KBM-7 (cell line): ENCODE results near the gene CLCN3.

Source experiments
- DNase-seq: peaks from one replicate; pipeline ENCODE4 v3.0.0-alpha.2; 2015
- in situ Hi-C: fragments of 300-500 bp; cut with MboI; formaldehyde crosslinking; loops from 2 replicates; pipeline ENCODE4 v1.14.3; 2020; ENCODE audit warnings: low sequenced_read_pairs, low pct_unique_long_range_greater_than_20kb, mixed read lengths

CLCN3 gene

DNA sequence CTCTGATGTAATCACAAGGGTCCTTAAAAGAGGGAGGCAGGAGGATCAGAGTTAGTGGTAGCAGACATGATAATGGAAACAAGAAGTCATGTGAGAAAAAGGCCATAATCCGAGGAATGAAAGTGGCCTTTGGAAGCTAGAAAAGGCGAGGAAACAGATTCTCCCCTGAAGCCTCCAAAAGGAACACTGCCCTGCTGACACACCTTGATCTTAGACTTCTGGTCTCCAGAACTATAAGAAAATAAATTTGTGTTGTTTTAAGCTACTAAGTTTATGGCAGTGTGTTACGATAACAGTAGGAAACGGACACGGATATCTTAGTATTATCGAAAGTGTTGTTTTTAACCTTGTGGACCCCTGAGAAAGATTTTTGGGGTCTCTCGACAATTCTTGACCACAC is 24.4 kb downstream of the CLCN3 start:
- in situ Hi-C loops = loop anchor here (25.0 kb wide), 1 partner anchor 392 kb away; the partner anchor contains the start of gene MFAP3L

DNA sequence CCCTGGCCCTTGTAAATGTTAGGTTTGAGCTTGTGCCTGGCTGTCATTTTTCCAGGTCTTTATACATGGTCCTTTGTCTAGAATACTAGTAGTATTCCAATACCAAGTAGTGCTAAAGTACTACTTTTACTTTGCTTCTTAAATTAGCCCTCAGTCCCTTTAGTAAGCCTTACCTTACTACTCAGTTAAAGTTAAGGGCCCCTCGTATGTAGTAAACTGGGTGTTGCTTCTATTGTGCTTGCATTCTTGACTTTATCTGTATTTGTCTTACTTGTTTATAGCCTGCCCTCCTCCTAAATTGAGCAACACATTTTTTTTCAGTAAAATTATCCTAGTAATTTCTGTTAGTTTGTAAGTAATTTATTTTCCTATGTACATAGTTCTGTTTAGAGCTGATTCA is 25.2 kb downstream of the CLCN3 start:
- DNase-seq = no peak
- in situ Hi-C loops = loop anchor here (25.0 kb wide), 1 partner anchor 392 kb away; the partner anchor contains the start of gene MFAP3L

More for the DNA sequence above, 24.4 kb downstream of the CLCN3 start:
- DNase-seq = no peak

DNA sequence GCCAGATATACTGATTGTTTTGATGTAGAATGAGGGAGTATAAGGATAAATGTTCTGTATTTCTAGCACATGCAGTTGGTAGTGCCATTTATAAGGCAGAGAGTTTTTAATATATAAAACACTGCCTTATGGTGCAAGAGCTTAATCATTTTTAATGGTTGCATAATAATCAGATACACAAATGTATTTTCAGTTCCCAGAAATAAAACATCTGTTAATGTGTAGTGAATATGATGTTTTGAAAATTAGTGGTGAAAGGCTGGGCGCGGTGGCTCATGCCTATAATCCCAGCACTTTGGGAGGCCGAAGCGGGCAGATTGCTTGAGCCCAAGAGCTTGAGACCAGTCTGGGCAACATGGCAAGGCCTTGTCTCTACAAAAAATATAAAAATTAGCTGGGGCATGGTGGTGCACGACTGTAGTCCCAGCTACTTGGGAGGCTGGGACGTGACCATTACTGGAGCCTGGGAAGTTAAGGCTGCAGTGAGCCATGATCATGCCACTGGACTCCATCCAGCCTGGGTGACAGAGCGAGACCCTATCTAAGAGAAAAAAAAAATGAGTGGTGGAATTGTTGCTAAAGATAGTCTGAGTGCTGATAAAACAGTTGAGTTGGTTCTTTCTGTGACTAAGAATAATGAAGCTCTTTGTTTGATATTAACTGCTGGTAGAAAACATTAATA is 29.3 kb downstream of the CLCN3 start:
- in situ Hi-C loops = loop anchor here (25.0 kb wide), 1 partner anchor 388 kb away; the partner anchor contains the start of gene MFAP3L
- no peak for DNase-seq

DNA sequence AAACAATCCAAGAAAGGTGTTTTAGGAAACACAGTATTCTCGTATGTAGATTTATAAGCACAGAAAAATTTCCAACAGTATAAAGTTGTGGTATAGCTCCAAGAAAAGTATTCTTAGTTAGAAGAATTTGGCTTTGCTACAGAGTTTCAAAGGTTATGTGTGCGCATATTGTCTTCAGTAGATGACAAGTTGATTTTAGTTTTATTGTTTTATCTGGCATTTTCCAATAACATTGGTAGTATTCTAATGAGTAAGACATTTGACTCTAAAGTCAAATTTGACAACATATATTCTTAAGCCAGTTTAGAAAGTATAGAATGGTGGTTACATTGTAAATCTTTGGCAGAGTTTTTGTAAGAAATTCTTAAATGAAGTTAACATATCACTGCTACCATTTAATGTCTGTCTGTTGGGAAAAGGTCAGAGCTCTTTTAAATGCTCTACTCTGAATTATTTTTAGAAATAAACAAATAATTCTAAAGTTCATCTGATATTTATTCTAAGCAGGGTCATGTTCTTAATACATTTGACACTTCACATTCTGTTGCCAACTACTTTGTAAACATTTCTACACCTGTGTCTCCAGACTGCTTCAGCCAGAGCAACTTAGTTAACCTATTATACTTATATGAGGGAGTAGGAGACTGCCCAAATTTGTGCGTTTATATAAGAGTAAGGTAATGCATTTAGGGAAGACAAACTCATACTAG is 30.0 kb downstream of the CLCN3 start:
- DNase-seq = no peak
- in situ Hi-C loops = no loop called here

DNA sequence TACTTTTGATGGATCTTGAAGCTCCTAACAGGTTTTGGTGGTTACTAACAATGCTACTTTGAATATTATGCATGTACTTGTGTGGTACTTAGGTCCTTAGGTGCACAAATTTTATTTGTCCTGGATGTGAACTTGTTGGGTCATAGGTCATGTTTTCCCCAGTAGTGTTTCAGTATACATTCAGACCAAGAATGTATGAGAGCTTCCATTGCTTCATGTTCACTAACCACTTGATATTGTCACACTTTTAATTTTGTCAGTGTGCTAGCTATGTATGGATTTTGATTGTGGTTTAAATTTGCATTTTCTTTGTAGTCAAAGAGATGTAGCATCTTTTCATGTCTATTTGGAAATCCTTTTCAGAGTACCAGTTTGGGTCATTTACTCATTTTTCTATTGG is 32.2 kb downstream of the CLCN3 start:
- no peak for DNase-seq
- in situ Hi-C loops = no loop called here

DNA sequence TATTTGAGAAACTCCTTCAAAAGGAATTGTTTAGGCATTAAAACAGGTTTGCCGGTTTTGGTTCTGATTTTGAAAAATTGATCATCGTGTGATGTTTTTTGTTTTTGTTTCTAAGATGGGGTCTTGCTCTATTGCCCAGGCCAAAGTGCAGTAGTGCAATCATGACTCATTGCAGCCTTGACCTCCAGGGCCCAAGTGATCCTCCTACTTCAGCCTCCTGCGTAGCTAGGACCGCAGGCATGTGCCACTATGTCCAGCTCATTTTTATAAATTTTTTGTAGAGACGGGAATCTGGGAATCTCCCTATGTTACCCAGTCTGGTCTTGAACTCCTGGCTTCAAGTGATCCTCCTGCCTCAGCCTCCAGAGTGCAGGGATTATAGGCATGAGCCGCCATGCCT is 35.0 kb downstream of the CLCN3 start:
- in situ Hi-C loops = no loop called here
- DNase-seq = no peak

DNA sequence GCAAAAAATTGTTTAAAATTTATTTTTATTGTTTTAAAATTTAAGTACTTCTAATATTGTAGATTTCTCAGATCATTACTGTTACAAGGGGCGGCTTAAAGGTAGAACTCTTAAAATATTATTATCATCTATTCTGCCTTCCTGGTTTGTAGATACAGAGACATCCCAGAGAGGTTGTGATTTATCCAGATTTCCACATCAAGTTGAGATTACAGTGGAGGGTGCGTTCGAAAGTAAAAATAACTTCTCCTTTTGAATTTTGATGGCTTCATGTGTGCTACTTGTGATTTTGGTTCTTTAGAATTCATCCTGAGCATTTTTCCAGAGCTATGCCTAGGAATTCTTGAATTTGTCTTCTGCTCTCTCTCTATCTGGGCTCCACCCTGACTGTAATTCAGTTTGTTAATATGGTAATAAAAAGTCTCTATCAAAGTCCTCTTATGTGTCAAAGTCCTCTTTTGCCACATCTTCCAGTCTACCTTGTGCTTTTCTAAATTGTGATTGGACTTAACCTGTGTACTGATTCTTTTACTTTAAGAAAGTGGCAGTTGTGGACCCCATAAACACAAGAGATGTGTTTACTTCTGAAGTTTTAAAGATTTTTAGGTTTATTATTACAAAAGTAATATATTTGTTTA is 37.2 kb downstream of the CLCN3 start:
- DNase-seq = no peak

DNA sequence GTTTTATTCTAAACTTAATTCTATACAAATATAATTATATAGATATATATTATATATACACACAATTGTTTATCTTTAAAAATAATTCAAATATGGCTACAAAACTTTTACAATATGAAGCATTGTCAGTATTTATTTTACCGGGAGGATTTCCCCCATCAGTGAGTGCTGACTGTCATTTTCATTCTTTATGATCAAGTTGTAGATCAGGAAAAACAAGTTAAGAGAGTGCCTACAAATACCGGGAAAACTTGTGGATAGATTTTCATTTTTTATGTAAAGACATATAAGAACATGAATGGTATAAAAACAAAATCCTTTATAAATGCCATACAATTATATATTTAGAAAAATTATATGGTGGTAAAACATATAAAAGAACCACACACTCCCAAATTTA is 37.8 kb downstream of the CLCN3 start:
- in situ Hi-C loops = no loop called here
- DNase-seq = no peak

More for the DNA sequence above, 37.2 kb downstream of the CLCN3 start:
- in situ Hi-C loops = no loop called here

DNA sequence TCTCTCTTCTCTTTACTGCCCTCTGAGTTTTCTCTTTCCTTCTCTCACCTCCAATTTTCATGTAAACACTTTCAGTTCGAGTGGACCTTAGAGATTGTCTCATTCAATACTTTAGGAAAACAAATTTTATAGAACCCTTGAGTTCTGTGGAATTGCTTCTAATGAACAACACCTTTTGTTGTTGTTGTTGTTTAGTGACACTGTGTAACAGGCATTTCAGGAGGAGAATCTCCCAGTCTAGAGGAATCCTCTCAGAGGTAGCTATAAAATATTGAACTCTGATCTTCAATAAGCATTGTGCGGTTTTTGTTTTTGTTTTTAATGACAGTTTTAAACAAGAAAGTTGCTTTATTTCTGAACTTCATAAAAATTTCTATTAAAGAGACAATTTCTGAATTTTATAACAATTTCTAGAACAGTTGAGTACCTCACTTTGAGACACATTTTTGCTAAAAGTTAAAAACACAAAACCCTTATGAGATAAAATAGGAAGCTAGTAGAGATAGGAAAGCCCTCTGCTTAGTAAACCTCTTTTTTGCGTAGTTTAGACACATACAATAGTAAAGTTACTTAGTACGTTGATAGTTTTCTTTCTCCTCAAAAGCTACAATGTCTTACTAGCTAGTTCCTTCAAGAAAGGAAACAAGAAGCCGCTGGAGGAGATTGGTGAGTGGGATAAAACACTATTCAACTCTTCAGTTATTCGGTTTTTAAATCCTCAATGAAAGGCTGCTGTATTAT is 38.8 kb downstream of the CLCN3 start:
- in situ Hi-C loops = no loop called here
- no peak for DNase-seq

DNA sequence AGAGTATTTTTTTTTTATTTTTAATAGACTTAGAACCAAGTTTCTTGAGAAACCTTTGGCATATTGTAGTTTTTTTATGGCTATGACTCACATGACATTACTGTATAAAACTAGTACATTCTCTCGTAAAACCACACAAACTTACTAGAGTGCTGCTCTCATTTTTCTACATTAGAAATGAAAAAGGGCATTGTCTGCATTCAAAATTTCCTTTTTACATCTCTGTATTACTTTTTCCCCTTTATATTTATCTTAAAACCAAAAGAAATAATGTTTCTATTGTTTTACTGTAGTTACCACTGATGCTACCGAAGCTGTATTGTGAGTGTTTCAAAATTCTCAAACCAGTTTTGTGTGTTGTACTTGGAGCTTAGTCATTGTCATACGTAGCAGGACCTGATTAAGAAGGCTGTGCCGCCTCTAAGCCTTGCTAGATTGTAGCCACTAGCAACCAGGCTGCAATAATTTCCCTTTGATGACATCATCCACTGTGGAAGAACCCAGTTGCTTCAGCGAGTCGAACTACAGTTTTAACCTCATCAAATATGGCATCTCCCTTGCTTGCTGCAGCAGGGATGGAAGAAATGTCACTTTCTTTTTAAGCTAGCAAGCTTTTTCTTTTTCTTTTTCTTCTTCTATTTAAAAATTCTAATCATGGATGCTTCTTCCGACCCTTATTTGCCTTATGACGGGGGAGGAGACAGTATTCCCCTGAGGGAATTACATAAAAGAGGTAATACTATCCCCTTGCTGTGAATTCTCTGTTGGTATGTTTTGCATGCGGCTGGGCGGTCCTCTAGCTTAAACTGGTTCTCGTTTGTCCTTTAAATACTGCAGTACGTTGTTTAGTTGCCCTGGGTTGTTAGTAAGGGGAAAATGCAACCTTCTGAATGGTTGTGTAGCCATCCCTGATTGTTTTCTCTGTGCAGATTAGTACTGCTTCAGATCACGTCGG is 39.6 kb downstream of the CLCN3 start:
- peak; percentile 74 for DNase-seq
- in situ Hi-C loops = no loop called here

DNA sequence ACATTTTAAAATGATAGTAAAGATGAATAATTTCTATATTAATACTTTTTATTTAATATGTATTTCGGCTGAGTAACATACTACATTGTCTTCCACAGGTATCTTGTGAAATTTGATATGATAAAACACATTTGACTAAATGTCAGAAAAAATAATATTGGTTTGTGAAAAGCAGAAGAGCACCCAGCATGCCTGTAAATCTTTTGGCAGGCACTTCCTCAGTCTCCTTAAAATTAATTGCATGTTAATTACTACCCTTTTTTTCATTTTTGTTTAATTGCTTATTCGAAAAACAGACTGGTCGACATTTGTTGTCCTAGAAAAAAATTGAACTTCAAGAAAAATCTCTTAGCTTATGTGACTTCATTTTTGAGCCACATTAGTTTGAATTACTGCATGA is 40.6 kb downstream of the CLCN3 start:
- peak; percentile 23 for DNase-seq
- in situ Hi-C loops = no loop called here

DNA sequence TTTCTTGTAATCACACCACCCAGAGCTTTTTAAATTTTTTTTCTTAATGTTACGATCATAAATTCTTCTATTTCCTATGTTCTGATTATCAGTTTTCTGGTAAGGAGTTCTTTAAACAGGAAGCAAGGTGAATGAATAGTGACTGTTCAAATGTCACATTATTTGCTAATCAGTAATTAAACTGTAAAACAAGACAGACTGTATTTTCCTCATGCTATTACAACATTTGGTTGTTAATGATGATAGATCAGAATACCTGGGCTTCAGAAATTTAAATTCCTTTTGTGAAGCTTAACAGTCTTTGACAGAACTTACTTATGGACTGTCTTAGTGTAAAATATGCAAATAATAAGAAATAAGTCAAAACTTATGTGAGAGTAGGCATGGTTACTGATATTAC is 41.4 kb downstream of the CLCN3 start:
- no peak for DNase-seq
- in situ Hi-C loops = no loop called here

DNA sequence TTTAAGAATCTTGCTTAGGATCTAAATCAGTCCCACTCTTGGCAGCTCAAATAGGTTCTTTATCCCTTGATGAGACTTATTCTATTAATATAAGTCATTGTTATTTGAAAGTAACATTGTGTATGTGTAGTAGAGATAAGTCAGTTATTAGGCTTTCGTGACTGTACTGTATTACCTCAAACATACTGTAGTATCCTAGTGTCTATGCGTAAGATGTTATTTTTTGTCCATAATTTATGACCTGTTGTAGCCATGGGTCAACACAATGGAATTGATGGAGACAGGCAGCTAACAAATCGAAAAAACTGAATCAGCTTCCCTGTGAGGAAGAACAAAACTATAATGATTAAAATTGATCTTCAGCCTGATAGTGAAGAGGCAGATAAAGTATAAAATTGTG is 41.8 kb downstream of the CLCN3 start:
- DNase-seq = no peak
- in situ Hi-C loops = no loop called here

DNA sequence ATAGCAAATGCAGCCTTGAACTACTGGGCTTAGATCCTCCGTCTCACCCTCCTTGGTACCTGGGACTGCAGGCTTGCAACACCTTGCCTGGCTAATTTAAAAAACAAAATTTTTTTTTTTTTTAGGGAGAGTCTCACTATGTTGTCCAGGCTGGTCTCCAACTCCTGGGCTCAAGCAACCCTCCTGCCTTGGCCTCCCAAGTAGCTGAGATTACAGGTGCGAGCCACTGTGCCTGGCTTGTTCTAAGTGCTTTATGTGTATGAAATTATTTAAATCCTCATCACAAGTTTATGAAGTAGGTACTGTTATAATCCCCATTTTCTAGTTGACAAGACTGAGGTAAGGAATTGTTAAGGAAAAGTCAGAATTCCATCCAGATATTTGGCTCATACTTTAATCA is 43.0 kb downstream of the CLCN3 start:
- no peak for DNase-seq
- in situ Hi-C loops = no loop called here

DNA sequence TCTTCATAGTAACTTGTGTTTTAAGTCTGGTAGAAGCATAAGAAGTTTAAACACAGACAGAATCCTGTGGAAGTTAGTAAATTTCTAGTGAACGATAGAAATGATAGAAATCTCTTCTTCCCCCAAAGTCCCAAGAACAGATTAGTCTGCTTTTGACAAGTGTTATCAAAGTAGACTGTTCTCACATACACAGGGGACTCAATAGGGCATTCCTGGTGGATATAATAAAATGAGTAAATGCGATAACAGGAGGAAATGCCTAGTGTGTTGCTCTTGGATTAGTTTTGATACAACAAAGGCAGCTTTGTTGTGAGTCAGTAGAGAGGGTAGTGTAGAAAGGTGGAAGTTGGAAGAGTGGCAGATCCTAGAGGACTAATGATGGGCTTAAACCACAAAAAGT is 43.5 kb downstream of the CLCN3 start:
- in situ Hi-C loops = no loop called here
- no peak for DNase-seq

DNA sequence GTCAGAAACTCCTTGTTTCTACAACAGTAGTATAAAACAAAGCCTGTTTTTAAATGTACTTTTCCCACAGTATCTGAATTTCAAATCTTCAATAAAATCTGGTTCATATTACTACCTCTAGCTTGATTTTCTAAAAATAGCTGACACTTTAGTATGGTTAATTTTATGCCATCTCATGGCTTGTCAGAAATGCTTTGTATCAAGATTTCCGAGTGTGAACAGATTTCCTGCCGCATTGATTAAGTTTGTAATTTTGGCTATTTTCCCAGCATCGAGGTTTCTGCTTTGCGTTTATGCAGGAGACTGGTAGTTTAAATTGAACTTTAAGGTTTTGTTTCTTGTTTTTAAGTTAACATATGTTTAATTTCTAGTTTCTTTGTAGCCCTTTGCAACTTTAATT is 44.2 kb downstream of the CLCN3 start:
- DNase-seq = peak; percentile 38

DNA sequence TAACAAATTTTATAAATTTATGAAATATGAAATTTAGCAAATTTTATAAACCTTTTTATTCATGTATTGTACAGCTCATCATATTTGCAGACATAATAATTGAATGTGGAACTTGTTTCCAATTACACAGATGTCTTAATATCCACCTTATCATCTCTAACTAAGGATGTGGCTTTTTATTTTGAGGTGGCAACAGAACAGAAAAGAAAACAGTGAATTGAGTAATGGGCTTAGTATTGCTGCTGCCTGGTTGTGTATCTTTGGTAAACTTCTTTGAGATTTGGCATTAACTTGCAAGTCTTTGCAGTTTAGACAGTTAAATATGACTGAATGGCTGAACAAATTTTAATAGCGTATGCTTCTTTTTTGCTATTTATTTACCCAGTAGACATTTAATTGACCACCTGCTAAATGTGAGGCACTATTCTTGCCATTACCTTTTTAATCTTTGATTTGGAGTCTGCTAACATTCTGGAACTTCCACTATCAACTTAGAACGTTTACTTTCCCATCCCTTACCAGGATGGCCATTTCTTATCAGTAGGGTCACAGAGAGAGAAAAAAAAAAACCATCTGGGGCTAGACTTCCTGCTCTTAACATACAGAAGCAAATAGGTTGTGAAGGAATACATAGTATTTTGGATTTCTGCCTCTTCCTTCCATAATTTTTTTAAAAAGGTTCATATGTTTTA is 44.8 kb downstream of the CLCN3 start:
- DNase-seq = peak; percentile 70

More for the DNA sequence above, 44.2 kb downstream of the CLCN3 start:
- in situ Hi-C loops = no loop called here

More for the DNA sequence above, 44.8 kb downstream of the CLCN3 start:
- in situ Hi-C loops = no loop called here
